ENCODE results near the gene ASTN2. TPM values are rescaled to one million over a fixed set of nuclear protein-coding genes. Genes with fewer than 3 reads are reported as not detected.
"Not testable (repeated sequence)": the region's sequence is repeated elsewhere in the genome, so short reads cannot be mapped to it uniquely, and the experiment has no call there.

Gene ASTN2
- total RNA-seq, 1 experiment from 2014 or later: 11.4 TPM

DNA sequence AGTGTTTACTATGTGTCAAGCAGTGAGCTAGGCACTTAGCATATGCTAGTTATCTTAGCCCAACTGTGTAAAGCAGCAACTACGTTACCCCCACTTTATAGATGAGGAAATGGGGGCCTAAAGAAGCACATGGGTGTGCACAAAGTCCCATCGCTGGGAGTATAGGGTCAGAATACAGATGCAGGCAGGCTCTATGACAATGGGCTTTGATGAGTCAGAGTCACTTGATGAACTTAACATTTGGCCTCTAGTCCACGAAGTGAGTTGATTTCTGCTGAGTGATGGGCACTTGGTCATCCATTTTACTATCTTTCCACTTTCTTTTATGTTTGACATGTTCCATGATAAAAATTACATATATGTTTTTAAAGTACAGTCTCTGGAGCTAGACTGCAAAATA lies 523.4 kb downstream of the ASTN2 start:
- DNase-seq (ENCODE audit: low read depth): peak; percentile 18

DNA sequence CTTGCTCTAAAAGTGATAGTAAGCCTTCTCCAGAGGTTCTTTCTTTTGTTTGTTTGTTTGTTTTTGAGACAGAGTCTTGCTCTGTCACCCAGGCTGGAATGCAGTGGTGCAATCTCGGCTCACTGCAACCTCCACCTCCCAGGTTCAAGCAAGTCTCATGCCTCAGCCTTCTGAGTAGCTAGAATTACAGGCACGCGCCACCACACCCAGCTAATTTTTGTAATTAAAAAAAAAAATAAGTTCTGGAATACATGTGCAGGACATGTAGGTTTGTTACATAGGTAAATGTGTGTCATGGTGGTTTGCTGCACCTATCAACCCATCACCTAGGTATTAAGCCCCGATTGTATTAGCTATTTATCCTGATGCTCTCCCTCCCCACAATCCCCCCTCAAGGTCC lies 526.4 kb downstream of the ASTN2 start:
- DNase-seq (ENCODE audit: low read depth): not testable (repeated sequence)

DNA sequence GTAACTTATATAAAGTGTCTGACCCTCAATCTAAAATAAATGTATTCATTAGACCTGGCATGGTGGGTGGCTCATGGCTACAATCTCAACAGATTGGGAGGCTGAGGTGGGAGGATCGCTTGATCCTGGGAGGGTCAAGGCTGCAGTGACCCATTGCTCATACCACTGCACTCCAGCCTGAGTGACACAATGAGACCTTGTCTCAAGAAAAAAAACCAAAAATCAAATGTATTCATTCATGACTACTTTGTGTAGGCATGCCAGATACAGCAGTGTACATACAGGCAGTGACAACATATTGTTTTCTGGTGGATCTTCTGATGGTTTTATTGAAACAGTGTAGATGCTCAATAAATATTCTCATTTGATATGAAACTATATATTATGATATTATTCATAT lies 526.8 kb downstream of the ASTN2 start:
- DNase-seq (ENCODE audit: low read depth): no peak

DNA sequence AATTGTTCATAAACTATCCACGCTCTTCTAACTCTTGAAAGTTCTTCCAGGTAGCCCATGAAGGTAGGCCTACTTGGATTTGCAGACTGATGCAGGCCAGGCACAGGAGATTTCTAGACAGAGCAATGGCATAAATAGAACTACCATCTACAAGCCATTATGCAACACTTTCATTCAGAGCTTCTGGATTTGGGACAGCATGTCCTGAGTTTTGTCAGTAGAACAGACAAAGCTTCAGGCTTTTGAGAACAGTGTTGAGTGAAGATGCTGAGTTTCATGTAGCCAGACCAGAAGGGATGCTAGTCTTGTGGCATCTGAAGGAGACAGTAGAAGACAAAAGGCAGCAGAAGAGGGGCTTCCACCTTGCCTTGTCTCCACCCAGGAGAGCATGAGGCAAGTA lies 531.2 kb downstream of the ASTN2 start:
- no peak for DNase-seq (ENCODE audit: low read depth)

DNA sequence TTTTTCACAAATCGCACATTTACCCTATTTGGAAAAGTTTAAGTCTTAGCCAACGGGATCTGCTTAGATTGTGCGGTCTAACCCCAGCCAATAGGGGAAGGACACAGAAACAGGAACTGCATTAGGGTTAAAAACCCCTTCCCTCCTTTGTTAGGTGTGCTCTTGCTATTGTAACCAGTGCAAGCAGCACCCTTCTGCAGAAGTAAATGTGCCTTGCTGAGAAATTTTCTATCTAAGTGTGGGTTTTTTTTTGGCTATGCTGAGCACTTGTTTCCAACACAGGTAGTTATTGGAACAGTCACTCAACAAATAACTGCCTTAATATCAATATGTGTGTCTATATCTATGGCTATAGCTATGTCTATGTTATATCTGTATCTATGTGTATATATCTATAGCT lies 537.8 kb downstream of the ASTN2 start:
- no peak for DNase-seq (ENCODE audit: low read depth)

DNA sequence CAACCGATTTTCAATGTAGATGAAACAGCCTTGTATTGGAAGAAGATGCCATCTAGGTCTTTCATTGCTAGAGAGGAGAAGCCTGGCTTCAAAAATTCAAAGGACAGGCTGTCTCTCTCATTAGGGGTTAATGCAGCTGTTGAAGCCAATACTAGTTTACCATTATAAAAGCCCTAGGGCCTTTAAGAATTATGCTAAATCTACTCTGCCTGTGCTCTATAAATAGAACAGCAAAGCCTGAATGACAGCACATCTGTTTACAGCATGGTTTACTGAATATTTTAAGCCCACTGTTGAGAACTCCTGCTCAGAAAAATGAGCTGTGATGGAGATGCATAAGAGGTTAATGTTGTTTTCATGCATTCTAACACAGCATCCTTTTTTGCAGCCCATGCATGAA lies 539.3 kb downstream of the ASTN2 start:
- no peak for DNase-seq (ENCODE audit: low read depth)

DNA sequence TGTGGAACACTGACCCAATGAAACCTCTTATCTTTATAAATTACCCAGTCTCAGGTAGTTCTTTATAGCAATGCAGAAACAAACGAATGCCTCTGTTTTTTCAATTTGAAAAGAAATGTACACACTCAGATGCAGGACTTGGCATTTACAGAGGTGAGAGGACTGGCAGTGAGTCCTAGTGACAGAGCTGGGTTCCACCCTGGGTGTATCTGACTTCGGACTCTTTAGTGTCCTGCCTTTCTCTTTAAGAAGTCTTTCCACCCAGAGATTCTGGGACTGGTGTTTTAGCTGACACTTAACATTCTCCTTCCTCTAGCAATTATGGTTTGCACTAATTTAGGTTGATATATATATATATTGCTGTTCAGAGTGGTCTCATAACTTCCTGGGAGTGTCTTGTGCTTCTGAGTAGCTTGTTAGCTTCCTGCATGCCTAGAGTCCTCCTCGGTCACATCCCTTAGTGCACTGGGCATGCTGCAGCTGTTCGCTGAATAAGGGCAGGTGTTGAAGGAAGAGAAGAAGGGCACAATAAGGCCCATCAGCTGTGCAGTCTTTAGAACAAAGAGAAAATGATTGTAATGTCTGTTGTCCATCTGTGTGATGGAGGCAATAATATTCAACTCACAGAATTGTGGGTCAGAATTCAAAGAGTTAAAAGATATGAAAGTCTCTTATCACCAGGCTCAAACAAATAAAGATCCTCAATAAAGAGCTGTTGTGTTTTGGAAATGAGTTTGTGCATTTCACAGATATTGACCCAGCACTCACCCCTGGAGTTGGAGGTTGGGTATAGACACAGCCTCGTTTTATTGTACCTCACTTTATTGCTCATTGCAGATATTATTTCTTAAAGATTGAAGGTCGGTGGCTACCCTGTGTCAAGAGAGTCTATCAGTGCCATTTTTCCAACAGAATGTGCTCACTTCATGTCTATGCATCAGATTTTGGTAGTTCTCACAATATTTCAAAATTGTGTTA lies 540.6 kb downstream of the ASTN2 start:
- DNase-seq (ENCODE audit: low read depth): no peak

DNA sequence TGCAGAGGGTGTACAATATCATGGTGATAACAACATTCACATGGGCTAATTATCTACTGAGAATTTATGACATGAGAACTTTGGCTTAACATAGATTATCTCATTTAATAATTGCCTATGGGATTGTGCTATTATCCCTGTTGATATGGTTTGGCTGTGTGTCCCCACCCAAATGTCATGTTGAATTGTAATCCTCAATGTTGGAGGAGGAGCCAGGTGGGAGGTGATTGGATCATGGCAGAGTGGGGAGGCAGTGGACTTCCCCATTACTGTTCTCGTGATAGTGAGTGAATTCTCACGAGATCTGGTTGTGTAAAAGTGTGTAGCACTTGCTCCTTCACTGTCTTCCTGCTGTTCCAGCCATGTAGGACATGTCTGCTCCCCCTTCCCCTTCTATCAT lies 541.4 kb downstream of the ASTN2 start:
- DNase-seq (ENCODE audit: low read depth): no peak

DNA sequence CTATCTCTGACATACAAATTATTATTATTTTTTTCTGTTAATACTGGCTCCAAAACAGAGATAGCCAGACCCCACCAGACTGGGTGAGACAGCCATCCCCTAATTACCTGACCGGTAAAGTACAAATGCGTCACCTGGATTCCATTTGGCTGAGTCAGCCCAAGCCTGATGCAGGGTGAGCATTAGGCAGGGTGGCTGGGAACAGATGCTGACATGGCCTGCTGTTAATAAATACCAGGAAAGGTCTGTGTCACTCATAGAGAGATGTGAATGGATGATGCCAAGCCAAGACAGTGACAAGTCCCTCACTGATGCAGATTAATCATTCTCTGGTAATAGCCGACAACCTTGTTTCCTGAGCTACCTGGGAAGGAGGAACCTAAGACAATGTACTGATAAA lies 544.3 kb downstream of the ASTN2 start:
- peak; percentile 56 for DNase-seq (ENCODE audit: low read depth)

DNA sequence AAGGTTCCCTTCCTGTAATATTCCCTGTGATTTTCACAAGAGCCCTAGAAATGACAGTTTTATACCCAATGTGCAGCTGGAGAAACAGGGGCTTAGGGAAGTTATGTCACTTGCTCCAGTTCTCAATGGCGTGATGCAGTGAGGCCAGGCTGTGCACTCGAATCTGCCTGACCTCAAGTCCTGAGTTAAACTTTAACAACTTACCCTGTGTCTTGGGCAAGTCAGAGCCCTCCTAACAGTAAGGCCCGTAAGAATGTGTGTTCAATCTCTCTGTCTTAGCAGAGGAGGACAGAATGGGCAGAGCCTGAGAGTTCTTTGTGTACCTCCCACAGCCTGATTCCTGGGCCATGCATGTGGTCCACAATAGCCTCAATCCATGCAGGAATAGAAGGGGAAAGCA lies 546.7 kb downstream of the ASTN2 start:
- no peak for DNase-seq (ENCODE audit: low read depth)

DNA sequence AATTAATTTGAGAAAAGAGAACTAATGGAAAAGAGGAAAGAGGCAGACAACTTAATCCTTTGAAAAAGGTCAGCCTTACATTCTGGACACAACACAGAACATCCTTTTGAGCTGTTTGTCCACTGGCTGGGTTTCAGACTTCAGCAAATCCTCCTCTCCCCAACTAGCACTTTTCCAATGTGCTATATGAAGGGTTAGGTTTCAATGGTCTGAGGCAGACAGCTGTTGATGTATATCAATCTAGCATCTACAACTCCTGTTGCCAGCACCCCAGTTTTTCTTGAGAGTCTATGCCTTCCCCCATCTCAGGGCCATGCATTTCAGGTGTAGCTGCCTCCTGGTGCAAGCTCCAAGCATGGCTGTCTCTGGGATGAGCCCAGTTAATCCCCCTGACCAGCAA lies 553.5 kb downstream of the ASTN2 start:
- DNase-seq (ENCODE audit: low read depth): no peak

DNA sequence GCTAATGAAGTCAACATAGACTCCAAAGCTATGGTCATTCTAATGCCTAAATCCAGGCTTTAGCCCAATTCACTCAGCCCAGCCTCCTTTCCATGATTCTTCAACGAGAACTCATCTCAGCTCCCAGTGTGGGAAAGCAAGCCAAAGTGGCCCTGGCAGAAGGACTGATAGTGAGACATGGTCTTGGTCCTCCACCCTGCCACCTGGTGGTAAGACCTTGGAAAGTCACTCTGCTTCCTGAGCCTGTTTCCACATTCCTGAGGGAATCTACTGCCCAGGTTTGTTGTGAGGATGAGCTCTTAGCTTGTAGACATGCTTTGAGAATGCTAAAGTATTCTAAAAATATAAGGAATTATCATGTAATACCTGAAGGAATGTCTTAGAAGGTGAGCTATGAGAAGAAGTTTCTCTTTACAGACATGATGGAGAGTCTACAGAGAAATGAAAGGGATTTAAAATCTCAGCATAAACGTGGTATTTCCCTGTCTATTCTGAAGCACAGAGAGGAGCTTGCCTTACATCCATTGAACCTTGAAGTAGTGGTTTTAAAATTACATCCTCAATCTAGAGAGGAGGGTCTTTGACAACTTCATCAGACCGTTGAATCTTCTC lies 554.2 kb downstream of the ASTN2 start:
- peak; percentile 49 for DNase-seq (ENCODE audit: low read depth)

DNA sequence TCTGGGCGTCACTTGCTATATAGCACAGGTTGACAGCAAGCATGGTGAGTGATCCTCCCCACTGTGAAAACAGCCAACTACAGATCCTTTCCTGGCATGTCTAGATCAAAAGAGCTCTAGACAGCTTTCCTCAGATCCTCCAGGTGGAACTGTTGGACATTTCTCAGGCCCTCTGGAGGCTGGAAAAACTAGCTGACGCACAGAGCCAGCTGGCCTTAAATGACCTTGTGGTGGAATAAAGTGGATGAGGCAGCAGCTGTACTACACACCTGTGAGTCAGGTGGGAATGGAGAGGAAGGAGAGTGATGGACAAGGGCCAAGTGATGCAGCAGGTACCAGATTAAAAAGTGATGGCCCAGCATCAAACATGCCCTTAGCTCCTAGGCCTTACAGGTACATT lies 555.1 kb downstream of the ASTN2 start:
- DNase-seq (ENCODE audit: low read depth): no peak

DNA sequence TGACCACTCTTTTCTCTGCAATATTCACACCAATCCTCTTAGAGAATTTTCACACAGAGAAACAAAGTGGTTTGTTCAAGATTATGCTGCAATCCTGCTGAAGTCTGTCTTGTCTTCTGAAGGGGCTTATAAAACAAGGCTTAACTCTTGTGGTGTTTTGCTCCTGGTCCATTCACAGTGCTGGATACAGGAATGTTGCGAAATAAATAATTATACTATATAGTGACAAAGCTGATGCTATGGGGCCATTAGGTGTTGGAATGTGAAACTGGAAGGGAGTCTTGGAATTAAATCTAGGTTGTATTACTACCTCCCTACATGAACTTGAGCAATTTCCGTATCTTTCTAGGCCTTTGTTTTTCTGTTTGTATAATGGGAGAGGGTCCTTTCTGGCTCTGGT lies 557.5 kb downstream of the ASTN2 start:
- DNase-seq (ENCODE audit: low read depth): no peak

DNA sequence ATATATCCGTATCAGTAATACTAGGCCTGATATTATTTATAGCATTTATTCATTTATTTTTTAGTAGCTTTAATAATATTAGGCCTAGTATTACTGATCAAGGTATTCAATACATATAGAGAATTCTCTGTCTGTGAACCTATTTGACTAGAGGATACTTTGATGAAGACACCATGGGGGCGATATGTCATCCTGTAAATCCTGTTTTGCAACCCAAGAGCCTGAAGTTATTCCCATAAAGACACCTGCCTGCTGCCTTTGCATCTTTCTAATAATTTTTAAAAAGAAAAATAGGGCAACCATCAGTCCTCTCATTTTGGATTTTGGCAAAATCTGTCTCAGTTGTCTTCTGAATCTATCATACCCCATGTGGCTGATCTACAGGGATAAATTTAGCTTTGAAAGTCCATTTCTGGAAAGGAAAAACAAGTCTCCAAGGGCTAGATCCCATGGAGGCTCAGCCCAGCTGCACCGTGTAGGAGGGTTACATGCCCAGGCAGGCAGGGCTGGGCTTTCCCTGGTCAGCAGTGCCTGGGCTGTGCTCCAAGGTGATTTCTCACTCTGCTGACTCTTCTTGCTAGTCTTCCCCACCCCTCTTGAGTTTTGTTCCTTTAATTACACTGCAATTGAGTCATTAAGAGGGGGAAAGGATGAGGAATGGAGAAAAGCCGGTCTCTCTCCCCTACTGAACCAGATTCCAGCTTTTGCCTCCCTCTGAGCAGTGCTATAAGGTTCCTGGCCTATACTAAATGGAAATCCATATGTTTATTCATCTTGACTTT lies 558.8 kb downstream of the ASTN2 start:
- DNase-seq (ENCODE audit: low read depth): peak; percentile 15

DNA sequence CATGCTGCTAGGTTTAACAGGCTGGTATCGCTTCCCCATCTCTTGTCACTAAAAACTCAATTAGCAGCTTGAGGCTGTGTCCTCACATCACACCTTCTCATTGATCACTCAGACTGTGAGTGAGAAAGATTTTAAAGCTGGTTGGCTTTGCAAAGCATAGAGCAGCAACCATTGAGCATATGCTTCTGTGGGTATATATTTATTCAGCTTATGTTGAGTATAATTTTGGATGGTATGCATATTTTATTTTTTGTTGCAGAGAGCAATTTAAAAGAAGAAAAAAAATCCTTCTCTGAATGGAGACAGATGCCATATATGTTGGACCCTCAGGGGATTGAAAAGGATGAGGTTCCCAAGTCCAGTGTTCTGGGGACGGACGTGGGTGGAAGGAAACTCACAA lies 565.1 kb downstream of the ASTN2 start:
- no peak for DNase-seq (ENCODE audit: low read depth)

DNA sequence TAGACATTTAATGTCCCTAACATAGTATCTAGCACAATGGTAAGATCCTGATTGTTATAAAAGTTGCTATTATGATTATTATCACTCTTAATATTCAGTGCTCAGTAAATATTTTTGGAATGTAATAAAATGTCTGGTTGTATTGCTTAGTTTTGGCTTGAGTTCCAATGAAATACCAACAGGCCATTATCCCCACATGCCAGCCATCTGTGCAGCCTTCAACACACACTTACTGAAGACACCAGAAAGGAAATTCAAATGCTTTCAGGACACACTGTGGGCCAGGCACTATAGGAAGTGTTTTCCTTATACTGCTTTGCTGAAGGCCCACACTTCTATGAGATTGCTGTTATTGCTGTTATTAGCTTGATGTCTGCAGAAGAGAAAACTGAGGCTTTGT lies 570.2 kb downstream of the ASTN2 start:
- no peak for DNase-seq (ENCODE audit: low read depth)

DNA sequence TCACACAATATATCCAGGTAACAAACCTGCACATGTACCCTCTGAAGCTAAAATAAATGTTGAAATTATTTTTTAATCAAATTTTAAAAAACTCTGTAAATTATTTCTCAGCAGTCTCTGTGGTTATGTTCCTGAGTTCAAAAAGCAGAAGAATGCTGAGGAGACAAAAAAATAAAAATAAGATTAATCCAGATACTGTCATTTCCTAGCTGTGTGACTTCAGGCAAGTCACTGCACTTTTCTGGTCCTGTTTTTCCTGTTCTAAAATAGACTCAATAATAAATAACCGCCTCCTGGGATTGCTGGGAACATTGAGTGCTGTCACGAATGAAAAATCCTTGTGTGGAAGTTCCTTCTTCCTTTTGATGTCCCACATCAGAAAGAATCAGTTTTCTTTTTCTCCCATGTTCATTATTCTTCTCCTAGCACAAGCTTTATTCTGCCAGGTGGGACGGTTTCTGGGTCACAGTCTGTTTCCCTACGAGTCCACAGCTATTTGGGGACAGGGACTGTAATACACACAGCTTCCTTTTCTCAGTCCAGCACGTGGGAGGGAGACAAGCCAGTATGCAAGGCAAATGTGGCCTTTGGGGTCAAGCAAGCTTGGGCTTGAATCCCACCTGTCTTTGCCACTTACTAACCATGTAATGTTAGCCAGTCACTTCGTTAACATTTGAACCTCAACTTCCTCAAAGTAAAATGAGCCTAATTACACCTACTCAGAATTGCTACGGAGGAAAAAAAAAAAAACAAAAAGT lies 570.8 kb downstream of the ASTN2 start:
- no peak for DNase-seq (ENCODE audit: low read depth)

DNA sequence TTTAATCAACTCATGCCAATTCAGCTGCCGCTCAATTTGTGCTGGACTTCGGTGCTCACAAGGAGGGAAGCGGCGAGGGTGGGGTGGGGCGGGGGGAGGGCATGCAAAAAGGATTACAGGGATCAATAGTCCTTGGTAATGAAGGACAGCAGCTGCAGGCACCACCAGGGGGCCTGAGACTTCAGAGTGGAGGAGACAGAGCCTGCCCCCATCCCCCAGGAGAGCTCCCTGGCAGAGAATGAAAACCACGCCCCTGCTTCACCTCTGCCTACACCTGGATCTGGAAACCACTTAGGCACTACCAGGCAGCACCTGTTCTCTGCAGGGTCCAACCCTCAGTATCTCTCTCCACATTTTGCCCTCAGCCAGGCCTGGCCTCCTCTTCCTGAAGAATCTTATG lies 572.2 kb downstream of the ASTN2 start:
- DNase-seq (ENCODE audit: low read depth): no peak

DNA sequence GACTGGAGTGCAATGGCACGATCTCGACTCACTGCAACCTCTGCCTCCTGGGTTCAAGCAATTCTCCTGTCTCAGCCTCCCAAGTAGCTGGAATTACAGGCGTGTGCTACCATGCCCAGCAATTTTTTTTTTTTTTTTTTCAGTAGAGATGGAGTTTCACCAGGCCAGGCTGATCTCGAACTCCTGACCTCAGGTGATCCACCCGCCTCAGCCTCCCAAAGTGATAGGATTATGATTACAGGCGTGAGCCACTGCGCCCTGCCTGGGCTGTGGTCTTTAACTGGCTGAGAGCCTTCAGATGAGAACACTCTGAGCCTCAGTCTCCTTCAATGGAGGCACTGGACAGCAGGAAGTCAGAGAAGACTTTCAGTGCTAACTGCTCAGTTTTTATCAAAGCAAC lies 576.4 kb downstream of the ASTN2 start:
- DNase-seq (ENCODE audit: low read depth): not testable (repeated sequence)

All from HT1080 (cell line).